Measurements from ENCODE around the gene TENM4.

Gene TENM4

GRCh38 chr11:78800096-78800690 is 640.6 kb downstream of the TENM4 start:
- DNase-seq: peak in 1 of 3 experiments; percentile 45

- DNase-seq: peak; percentile 36 to 69 (median 51)
Measured at GRCh38 chr11:78798663-78799062, 642.2 kb downstream of the TENM4 start.

- DNase-seq: no peak
Measured at GRCh38 chr11:78797559-78797958, 643.3 kb downstream of the TENM4 start.

GRCh38 chr11:78796956-78797355 is 643.9 kb downstream of the TENM4 start:
- DNase-seq: no peak

- DNase-seq: peak in 1 of 3 experiments; percentile 91
Measured at GRCh38 chr11:78795621-78796261, 645.1 kb downstream of the TENM4 start.

GRCh38 chr11:78791964-78792363 is 648.9 kb downstream of the TENM4 start:
- no peak for DNase-seq

- DNase-seq: no peak
Measured at GRCh38 chr11:78791254-78791653, 649.6 kb downstream of the TENM4 start.

GRCh38 chr11:78790784-78791183 is 650.0 kb downstream of the TENM4 start:
- no peak for DNase-seq

- peak in 2 of 3 experiments; percentile 37 to 56 for DNase-seq
Measured at GRCh38 chr11:78789375-78789774, 651.5 kb downstream of the TENM4 start.

- no peak for DNase-seq
Measured at GRCh38 chr11:78788533-78788932, 652.3 kb downstream of the TENM4 start.

GRCh38 chr11:78787696-78788095 is 653.1 kb downstream of the TENM4 start:
- DNase-seq: no peak

GRCh38 chr11:78786746-78787145 is 654.1 kb downstream of the TENM4 start:
- DNase-seq: no peak

- DNase-seq: no peak
Measured at GRCh38 chr11:78786086-78786485, 654.7 kb downstream of the TENM4 start.

GRCh38 chr11:78784321-78785061 is 656.3 kb downstream of the TENM4 start:
- peak in 1 of 3 experiments; percentile 42 for DNase-seq

- peak in 1 of 3 experiments; percentile 45 for DNase-seq
Measured at GRCh38 chr11:78783846-78784245, 657.0 kb downstream of the TENM4 start.

GRCh38 chr11:78783301-78783700 is 657.5 kb downstream of the TENM4 start:
- no peak for DNase-seq

- no peak for DNase-seq
Measured at GRCh38 chr11:78782725-78783124, 658.1 kb downstream of the TENM4 start.

GRCh38 chr11:78780889-78781288 is 659.9 kb downstream of the TENM4 start:
- DNase-seq: no peak

GRCh38 chr11:78773492-78773891 is 667.3 kb downstream of the TENM4 start:
- DNase-seq: no peak

- no peak for DNase-seq
Measured at GRCh38 chr11:78773077-78773476, 667.8 kb downstream of the TENM4 start.

GRCh38 chr11:78772186-78772585 is 668.6 kb downstream of the TENM4 start:
- DNase-seq: peak in 1 of 3 experiments; percentile 24

- no peak for DNase-seq
Measured at GRCh38 chr11:78770931-78771330, 669.9 kb downstream of the TENM4 start.

- no peak for DNase-seq
Measured at GRCh38 chr11:78768971-78769370, 671.9 kb downstream of the TENM4 start.

GRCh38 chr11:78768345-78768744 is 672.5 kb downstream of the TENM4 start:
- no peak for DNase-seq

Data from NCI-H1417 (cell line).